HG03095 (cell line): Measurements from ENCODE around the gene ATXN1.

ENCODE experiments used
- ATAC-seq: cut with Tn5 transposase; IDR thresholded peaks from one replicate; pipeline ENCODE4 v1.9.1; 2021; ENCODE audit warnings: moderate library complexity; ENCODE audit not compliant: unreplicated experiment

Gene ATXN1

DNA sequence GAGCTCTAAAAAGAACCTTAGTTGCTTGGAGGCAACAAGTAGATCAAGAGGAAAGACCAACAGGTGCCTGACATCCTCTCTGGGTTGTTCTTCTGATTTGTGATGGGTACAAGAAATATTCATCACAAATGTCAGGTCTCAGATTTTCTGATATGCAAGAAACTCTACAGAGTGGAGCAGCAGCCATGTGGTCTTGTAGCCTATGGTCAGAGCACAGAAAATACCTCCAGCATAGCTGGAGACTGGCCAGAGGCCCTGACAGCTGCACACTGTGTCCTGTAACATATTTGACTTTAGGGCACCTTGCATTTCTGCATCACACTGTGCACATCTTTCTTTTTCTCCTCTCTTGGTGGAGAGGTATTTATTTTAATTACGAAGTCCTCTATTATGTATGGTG, 406.6 kb downstream of the ATXN1 start:
- no peak for ATAC-seq

DNA sequence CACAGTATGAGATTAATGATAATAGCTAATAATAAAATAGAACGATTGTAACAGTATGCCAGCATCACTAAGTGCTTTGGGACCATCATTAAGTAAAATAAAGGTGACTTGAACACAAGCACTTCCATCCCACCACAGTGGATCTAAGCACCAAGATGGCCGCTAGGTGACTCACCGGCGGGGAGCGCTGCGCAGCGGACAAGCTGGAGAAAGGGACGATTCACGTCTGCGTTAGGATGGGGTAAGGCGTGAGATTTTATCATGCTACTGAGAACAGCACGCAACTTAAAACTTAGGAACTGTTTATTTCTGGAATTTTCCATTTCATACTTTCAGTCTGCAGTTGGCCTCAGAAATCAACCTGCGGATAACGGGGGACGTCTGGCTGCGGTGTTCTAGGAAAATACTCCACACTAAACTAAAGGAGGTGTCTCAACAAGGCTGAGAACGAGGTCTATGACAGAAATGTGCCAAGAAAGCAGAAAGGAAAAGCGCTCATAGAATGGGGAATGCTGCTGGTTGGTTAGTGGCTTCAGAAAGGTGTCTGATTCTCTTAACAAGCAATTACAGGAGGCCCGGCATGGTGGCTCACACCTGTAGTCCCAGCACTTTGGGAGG, 408.3 kb downstream of the ATXN1 start:
- no peak for ATAC-seq

DNA sequence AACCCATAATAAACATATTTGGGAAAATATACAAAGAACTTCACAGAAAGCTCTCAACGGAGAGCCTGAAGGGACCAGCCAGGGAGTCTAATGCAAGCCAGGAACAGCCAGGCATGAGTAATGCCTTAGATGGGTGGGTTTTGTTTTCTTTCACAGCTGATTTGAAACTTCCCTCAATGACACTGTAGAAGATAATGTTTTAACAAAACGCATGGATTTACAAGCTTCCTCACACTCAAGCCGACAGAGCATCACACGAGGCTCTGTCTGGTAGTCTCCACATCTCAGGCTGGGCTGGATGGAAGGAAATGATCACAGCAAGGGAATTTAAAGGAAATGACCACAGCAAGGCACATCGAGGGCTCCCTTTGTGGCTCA, 409.0 kb downstream of the ATXN1 start:
- ATAC-seq: no peak

DNA sequence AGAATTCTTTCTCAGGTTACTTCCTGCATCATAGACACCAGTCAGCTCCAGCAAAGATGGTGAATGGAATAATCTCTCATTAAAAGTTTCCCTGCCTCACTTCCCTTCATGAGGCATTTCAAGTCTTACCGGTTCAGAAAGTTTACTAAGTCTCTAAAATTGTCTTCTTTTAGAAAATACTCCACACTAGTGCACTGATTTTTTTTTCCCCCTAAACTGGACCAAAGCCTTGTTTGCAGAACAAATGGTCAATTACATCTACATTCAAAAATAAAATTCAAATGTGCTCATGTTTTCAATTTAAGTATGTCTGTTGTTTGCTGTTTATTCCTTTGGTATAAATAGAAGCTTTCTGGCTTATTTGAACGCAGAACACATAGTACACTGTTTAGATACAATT, 411.7 kb downstream of the ATXN1 start:
- no peak for ATAC-seq

DNA sequence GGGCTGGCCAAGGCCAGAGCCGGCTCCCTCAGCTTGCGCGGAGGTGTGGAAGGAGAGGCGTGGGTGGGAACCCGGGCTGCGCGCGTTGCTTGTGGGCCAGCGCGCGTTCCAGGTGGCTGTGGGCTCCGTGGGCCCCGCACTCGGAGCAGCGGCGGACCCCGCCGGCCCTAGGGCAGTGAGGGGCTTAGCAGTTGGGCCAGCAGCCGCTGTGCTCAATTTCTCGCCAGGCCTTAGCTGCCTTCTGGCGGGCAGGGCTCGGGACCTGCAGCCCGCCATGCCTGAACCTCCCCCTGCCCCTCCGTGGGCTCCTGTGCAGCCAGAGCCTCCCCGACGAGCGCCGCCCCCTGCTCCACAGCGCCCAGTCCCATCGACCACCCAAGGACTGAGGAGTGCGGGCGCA, 414.4 kb downstream of the ATXN1 start:
- no peak for ATAC-seq

DNA sequence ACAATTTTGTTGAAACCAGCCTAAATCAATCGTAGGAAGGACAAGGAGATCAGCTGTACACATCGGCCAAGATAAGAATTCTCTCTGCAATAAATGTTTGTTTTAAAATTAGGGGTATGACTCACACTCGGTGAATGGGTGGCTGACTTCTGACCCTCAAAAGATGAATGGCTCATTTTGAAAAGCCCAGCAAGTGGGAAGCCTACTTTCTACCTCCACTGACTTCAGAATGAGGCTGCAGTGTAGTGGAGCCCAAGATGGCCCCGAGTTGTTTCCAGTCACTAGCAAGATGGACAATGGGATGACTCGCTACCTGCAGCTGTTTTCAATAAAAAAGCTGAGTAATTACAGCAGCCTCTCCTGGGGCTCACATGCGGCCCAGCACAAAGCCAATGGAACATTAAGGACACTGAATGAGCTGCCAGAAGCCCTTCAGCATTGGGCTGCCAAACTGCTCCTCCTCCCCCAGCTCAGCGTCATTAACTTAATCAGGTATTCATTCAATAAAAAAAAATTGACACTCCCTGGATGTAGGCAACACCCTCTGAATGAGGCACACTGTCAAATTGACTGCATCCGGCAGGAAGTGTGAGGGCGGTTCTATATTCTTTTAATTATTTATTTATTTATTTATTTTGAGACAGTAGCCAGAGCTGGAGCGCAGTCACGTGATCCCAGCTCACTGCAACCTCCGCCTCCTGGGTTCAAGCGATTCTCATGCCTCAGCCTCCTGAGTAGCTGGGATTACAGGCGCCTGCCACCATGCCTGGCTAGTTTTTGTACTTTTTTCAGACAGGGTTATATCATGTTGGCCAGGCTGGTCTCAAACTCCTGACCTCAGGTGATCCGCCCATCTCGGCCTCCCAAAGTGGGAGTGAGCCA, 415.6 kb downstream of the ATXN1 start:
- ATAC-seq: no peak

DNA sequence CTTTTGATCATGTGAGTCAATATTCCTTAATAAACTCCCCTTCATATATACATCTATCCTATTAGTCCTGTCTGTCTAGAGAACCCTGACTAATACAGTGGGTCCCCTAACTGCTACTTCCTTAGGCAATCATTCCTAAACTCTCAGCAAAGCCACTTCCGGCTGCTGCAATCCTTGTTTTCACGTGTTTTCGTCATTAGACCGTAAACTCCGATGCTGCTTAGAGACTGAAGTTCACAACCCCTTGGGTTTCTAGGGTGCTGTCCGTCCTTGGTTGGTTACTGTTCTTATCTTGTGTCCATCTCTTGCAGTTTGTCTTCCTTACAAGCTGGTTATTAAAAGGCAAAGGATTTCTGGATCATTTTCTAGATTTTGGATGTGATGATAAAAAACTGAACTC, 416.5 kb downstream of the ATXN1 start:
- ATAC-seq: no peak

DNA sequence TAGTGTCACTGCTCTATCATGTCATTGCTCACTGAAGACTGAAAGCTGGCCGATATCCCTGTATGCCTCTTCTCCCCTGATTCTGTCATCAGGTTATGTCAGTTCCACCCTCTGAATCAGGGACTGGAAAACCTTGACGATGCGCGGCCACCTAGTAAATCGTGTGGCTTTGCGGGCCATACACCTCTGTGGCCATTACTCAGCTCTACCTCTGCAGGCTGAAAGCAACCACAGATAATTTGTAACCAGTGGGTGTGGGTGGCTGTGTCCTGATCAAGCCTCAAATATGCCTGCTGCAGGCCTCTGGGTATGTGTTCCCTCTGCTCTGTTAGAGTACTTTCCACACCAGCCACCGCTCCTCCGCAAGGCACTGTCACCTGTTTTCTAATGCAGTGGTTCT, 417.7 kb downstream of the ATXN1 start:
- no peak for ATAC-seq

DNA sequence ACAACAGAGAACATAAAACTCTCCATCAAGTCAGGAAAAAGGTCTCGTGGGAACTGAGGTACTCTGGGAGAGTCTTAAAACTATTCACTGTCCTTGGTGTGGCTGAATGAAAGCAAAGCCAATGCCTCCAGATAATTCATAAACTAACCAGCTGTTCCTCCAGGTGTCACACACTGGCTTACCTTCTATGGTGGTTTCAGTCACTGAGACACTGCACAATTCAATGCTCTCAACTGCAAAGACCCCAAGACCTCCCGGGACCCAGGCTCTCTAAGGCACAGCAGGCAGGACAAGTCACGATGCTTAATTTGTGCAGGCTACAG, 422.0 kb downstream of the ATXN1 start:
- no peak for ATAC-seq

DNA sequence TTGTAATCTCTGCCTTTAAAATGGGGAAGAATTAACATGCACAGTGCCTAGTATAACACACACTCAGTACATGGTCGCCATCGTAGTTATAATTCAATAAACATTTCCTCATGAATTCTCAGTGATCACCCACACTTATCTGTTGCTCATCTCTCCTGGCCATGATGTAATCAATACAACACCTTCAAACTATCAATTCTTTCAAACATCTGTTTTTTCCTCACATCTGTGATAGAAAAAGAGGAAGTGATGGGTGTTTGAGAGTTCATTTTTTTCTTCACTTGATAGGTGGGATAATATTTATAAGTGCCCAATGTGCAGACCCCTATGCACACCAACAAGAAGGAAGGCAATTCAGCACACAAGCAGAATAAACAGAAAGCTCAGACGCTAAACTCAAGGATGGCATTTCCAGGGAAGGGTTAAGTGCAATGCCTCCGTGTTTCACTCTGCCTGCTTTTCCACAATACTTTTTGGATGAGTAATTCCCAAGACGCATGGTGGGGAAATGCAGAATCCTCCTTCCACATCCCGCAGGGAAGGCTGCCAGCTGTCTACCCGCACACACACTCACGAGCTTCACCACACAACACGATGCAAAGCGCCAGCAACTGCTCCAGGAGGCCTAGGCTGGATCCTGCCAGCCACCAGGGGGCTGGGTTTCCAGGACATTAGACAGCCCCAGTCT, 422.5 kb downstream of the ATXN1 start:
- ATAC-seq: no peak

DNA sequence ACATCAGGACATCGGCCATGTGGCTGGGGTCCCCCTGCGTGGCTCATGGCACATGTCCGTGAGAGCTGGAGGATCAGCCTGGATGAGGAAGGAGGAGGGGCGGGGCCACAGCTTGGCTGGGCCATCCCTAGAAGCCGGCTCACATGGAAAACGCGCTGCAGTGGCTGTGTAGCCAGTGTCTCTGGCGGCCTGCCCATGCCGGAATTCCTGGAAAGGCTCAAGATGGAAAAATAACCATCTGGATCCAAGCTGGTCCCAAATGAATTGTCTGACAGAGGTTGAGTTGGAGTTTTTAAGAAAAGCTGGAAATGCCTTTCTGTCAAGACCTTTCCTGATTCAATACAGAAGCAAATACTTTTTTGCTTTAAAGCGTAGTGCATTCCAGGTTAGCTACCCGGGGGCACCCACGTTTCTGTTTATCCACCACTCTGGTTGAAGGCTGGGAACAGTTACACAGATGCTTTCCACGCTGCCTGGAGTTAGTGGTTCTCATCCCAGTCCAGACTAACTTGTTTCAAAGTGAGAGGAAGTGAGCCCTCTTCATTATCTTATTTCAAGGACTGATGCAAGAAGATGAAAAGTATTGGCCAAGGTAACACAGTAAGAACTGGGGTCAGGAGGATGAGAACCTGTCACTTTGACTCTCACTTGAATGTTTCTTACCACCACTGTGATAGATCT, 423.8 kb downstream of the ATXN1 start:
- no peak for ATAC-seq

DNA sequence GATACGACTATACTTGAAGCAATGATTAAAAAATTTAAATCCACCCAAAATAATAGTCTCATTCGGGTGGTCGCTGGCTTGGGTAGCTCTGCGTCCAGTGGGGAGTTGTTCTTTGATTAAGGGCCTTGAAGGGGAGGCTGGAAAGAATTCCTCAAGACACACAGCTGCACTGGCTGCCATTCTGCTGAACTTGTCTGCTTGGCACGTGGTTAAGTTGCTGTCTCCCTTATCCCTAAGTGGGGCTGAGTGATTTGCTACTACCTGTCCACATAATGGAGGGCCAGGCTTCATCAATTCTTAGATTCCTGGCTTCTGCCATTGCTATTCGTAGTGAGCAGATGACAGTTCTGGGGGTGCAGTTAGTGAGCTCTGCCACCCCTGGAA, 424.4 kb downstream of the ATXN1 start:
- no peak for ATAC-seq

DNA sequence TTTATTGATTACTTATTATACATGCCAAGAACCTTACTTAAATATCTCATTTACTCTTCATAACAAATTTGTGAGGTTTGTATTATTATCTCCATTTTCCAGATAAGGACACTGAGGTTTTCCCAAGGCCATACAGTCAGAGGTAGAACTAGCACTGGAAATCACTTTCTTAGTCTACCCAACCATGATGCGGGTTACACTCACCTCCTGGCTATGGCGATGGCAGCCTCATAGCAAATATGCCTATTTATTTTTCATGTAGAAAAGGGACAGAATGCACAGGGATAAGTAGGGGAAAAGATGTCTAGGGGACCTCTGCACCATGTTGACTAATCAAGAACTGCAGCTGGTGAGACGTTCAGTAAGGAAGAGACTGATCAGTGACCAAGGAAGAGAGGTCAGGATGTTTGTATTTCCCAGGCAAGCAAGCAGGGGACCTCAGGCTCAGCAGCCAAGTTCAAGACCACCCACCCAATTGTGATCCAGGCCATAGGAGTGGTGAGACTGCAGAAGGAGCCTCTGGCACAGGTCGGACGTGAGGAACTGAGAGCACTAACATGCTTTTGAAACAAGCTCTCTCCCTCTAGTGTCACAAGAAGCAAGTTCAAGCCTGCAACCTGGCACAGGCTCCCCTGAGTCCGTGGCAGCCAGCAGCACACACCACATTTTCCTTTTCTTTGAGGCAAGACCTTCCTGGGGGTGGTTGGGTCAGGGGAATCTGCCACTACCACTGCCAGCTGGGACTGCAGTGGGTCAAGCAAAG, 425.0 kb downstream of the ATXN1 start:
- no peak for ATAC-seq

DNA sequence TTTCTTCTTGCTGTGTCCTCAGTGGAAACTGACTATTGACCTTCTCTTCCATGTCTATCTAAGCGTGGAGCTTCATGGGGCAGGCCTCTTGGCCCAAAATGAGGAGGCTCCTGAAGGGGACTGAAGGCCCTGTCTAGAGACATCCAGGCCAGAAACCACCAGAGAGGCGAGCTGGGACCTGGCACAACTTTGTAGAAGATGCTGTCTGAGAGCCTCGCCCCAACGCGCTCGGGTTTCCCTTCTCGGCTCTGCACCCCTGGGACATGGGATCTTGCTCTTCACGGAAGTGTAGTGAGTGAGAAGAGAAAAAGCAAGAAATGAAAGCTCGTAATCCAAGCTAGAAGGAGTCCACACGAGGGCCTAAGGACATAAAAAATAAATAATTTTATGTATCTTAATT, 426.1 kb downstream of the ATXN1 start:
- ATAC-seq: no peak

DNA sequence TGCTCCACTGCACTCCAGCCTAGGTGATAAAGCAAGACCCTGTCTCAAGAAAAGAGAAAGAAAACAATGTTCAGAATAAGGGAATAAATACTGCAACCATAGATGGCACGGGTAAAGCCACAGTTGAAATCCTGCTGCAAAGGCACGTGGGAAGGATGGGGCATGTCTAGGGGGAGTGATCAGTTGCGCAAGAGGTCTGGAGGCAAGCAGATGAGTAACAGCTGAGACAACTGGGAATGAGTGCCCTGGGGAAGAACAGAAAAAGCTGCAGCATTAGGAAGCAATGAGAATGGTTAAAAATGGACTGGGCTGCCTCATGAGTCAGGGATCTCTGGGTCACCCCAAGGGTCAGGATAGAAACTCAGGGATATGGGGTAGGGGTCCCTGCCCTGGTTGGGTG, 426.6 kb downstream of the ATXN1 start:
- no peak for ATAC-seq

DNA sequence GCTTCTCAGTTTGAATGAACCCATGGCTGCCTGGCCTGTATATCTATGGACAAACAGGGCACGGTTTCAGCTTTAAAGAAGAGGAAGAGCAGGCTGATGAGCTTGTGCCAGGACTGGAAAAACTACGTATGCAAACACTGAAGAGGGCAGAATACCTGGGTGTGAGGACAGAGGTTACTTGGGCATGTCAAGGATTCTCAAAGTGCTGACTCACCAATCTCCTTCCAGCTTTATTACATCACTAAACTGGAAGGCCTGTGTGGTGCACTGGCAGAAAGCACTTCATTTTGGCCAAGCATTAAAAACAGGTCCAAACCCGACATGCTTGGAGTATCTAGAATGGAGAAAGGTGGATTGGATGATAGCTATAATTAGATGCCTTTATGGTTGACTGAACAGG, 427.7 kb downstream of the ATXN1 start:
- no peak for ATAC-seq

DNA sequence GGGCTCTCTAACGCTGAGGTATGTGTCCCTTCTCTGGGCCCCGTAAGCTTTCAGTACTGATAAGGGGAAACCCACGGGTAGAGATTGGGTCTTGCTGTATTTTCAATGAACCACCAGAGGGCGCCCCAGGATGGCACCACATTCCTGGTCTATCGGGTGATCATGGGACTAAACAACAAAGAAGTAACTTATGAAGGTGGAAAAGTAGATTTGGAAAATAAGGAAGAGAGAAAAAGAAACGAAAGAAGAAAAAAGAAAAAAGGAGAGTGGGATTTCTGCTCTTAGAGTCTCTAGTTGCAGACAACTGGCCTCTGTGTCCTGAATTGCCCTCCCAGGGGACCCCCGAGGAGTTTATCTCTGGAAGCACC, 429.1 kb downstream of the ATXN1 start:
- ATAC-seq: peak; percentile 82

DNA sequence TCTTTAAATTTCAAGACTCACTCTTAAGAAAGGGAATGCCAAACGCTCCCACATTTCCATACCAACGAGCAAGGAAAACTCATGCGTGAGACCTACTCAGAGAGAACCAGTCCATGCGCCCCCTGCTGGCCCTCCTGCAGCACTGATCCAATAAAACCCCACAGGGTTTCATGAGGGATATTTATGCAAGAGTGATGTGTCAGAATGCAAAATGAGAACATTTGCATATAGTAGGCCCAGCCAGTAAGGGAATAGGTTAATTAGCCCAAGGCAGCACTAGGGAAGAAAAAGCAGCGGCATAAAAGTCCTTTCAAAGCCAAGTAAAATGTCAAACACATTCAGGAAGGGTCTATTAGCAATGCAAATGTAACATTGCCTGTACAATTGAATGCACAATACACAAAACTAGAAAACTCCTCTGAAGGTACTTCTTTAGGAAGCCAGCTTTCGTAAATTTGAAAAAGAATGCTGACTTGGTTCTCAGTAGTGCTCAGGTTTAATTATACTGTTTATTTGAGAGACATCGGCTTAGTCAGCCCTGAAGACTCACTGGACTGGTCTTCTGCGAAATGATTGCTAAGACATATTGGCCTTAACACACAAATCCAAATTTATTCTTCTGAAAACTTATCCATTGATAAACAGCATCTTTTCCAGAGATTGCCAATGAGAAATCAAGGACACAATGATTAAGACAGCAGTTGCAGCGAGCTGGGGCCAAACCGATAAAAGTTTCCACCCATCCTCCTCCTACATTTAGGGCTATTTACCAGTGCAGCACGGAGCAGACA, 429.7 kb downstream of the ATXN1 start:
- no peak for ATAC-seq

DNA sequence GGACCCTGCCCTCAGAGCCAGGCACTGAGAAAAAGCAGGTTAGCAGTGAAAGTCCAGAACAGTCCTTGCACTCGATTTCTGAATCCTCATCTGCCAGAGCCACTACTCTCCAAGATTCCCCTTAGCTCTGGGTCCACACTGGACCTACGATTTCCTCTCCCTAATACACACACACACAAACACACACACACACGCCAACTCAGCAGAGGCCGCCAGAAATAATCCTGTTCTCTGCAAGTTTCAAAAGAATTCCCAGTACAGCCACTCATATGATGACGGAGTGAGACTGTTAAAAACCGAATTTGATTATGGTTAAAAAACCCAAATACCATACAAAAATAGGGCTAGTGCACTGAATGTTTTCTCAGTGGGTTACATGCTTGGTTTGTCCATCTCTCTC, 432.0 kb downstream of the ATXN1 start:
- ATAC-seq: peak; percentile 40

DNA sequence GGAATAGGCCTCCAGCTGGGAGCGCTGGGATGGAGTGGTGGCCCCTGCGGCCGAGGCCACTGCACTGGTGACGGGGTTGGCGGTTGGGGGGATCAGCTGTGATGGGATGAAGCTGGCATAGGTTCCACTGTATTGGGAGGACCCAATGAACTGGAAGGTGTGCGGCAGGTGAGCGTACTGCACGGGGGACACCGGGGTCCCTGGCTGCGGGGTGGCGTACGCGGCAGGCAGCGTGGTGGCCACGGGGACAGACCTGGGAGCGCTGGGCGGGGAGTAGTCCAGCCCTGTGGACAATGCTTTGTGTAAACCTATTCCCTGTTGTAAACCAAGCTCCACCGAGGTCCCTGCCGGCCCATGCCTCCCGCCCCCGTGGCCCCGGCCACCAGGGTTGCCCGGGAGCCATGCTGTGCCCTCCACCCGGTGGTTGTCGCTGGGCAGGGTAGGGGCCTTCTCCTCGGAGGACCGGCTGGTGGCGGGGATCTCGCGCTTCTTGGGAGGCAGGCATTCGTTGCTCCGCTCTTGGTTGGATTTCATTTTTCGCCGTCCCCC, 433.4 kb downstream of the ATXN1 start:
- no peak for ATAC-seq
